Raji (cell line): Measurements from ENCODE around the gene DPT.

Experiments
- POLR2A ChIP-seq: IDR thresholded peaks from 2 replicates; pipeline ENCODE4 v1.6.1; 2011; ENCODE audit warnings: low read depth, low read length, control low read depth; ENCODE audit not compliant: insufficient read depth

Gene DPT

GRCh38 chr1:168725060-168725459, 3.9 kb downstream of the DPT start:
- TF ChIP-seq POLR2A, result no peak

DNA sequence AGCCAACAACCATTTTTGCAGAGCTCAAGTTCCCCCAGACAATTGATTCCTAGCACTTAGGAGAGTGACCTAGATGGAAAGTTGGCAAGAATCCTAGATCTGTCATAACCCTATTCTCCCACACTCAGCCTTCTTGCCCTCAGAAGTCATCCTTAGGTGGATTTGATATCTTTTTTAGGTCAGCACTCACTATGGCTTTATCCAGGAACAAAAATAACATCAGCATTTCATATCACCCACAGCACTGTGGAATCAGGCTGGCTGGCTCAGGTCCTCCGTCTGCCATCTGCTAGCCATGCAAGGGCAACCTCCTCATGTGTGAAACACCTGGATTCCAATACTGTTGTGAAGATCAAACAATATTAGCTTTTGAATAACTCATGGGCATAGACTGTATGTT, 6.0 kb downstream of the DPT start:
- no peak for TF ChIP-seq POLR2A

GRCh38 chr1:168720839-168721238, 8.2 kb downstream of the DPT start:
- TF ChIP-seq POLR2A, result no peak

DNA sequence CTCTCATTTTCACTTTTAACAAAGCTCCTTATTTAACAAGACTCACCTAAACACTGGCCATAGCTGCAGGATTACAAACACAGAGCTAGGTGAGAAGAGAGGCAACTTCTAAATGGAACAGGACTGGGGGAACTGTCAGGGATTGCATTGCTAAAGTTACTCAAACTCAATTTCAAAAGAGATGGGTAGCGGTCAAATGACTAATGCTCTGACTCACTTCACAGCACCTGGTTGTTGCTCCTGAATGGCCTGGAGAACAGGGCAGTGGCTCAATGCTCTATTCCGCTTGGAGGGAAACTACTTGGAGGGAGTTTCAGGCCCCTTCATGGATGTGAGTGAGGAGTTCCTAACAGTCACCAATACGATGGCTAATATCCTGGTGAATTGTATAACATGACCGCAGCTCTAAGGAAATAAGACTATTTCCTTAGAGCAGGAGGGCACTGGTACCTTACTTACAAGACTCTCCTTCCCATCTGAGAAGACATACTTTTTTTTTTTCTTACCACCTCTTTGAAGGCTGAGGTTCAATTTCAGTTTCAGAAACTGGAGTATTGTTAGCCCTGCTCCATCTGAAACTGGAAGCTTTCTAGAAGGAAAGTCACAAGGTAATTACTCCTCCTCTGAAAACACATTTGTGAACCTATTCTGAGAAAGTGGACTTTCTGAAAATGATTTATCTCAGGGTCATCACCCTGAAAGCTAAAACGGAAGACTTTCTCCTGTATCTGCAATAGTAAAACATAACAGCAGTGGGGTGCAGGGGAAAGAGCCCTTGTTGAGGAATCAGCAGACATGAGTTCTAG, 9.5 kb downstream of the DPT start:
- TF ChIP-seq POLR2A, result no peak

GRCh38 chr1:168717906-168718891, 10.8 kb downstream of the DPT start:
- TF ChIP-seq POLR2A, result no peak

- no peak for TF ChIP-seq POLR2A
Observed at GRCh38 chr1:168714012-168714411, 15.0 kb downstream of the DPT start.

DNA sequence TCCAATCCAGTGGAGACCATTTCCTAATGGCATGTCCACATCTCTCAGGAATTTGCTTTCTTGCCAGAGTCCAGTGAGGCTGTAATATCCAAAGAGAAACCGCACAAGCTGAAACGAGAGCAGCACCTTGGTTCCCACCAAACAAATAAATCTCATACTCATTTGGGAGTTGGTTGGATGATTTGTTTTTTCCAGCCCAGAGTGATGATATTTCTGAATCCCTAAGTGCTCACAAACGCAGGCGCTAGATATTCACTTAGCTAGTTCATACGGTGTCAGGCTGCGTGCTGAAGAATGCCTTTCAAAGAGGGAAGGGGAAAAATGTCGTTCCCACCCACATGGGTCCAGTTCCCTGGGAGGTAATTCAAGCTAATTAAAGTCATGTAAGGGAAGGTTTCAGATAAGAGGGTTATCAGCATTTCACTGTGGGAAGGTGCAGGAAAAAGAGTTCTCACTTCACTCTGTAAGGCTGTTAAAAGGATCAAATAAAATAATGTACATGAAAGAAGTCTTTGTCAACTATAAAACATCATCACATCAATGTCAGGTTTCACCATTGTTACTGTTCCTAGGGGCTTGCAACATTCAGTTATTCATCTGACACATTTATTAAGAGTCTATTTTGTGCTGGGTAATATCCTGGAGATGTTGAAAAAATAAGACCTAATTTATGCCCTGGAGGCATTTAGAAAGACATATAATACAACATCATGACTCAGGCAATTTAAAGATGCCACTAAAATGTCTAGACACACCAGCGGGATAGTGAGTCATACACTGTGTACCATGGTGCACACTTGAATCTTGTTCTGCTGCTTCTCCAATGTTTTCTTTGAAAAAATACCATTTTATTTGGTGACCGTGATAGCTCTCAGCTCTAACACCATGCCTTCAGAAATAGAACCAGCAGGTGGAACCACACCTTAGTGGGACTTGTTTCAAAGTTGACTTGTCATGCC, 19.3 kb downstream of the DPT start:
- TF ChIP-seq POLR2A, result no peak

DNA sequence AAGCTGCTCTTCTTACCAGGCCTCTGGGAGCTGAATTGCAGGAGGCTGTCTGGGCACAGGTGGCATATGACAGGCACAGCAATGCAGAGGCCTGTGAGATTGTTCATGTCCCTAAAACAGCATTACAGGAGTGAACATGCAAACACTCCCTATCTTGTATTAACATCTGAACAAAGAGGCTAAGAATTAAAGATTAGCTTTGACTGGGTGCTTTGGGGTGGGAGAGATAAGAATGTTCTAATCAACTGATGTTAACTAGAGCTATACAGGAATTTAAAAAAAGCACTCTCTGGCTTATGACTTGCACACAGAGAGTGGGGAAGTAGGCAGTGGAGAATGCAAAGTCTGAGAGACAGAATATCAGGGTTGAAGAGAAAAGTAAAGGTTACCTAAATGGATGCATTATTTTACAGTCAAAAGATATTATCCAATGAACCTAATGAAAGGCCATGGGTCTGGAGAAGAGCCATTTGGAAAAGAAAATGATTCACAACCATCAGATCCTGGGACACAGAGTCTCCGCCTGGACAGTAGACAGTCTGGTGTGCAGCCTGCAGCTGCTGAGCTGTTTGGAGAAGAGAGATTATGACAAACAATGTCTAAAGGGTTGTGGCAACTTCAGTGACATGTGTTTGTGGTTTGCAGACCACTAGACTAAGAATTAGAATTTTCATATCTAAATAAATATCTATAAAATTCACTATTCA, 20.2 kb downstream of the DPT start:
- no peak for TF ChIP-seq POLR2A

DNA sequence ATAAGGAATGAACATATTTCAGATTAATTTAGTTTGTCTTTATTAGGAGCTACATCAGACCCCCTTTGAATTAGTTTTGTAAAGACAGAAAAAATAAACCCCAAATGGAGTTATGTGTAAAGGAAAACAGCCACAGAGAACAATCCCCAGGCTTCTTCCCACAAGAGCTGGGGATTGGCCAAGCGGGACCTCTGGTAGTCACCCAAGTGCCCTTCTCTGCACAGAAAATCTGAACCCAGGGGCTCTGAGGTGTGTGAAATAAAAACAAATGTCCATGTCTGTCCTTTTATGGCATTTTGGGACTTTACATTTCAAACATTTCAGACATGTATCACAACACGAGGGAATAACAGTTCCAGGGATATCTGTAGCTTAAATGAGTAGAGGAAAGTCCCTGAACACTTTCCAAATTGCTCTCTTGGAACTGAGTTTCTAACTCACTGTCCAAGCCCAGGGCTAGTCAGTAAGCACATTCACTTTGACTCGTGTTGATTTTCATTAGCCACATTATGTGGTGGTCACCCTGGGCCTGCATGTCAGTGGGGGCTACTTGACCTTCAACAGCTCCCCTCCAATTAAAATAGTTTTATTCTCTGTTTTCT, 22.5 kb downstream of the DPT start:
- no peak for TF ChIP-seq POLR2A

- no peak for TF ChIP-seq POLR2A
Observed at GRCh38 chr1:168700575-168701268, 28.3 kb downstream of the DPT start.

DNA sequence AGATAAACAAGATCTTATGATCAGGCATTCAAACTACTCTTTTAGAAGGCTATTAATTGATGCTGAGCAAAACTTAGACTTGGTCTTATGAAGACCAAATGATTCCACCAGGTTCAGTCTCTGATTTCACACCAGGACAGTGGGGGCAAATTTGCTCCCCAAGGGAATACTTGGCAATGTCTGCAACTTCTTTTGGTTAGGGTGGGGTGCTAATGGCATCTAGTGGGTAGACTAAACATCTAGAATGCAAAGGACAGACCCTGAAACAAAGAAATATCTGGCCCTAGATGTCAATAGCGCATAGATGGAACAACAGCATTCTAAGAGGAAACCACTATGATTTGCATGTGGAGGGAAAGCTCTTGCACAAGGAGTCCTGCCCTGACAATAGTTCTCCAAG, 30.6 kb downstream of the DPT start:
- TF ChIP-seq POLR2A, result no peak

GRCh38 chr1:168697356-168698126, 31.5 kb downstream of the DPT start:
- TF ChIP-seq POLR2A, result no peak

DNA sequence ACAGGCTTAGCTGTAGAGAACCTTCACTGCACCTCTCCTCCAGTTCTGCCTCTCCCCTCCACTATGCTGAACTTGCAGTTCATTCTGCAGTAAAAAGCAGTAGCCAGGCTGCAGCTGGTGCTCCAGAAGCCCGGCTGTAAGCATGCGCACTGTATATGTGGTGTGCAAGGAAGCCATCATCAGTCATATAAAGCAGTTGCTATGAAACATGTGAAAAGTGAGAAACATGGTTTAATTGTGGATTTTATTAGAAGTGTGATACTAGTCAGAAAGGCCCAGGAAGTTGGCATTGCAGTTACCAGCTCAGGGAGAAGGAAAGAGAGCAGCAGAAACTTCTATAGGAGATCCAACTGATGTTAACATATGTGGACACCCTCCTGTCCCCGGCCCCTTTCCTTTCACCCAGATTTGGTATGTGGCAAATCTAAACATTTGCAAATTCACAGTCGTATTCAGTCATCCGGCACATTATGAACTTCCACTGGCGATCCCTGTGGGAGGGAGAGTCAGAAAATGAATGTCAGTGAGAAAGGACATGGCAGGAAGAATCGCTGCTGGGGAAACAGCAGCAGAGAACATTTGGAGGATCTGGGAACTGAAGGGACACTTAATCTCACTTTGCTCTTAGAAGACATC, 32.8 kb downstream of the DPT start:
- no peak for TF ChIP-seq POLR2A

DNA sequence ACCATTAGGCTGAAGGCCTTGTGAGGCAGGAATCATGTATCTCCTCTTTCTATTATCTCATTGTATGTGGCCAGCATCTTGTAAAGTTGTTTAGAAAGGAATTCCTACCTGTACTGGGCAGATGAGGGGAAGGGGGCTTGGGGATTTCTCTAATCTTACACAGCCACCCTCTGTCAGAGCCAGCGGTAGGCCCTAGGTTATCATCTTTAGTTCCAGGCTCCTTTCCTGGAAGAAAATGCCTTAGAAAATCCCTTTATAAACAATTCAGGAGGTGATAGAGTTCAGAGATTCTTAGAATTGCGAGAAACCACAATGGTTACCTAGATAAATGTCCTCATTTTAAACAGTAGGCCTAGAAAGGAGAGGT, 35.2 kb downstream of the DPT start:
- TF ChIP-seq POLR2A, result no peak
